Tibial nerve (tissue), 4 donors: ENCODE results near the gene HADHB. TPM values are rescaled to one million over a fixed set of nuclear protein-coding genes. Genes with fewer than 3 reads are reported as not detected.

Source experiments
- DNase-seq, 2 donors: peaks; one replicate each; pipeline ENCODE4 v3.0.0-alpha.2; 2019; ENCODE audit warnings: low spot score in 2 of 2
- H3K27ac ChIP-seq, 4 donors: fragments of 200-600 bp; sonication (generic) in 3 of 4; one replicate each; pipeline ENCODE4 v1.5.1; 2017 to 2019; ENCODE audit warnings: mild to moderate bottlenecking in 1 of 4
- H3K27me3 ChIP-seq, 2 donors: fragments of 200-600 bp; sonication (generic) in 1 of 2; one replicate each; pipeline versions ENCODE4 v1.5.1 to v1.6.0; 2017 to 2019
- H3K36me3 ChIP-seq, 3 donors: fragments of 200-600 bp; sonication (generic); one replicate each; pipeline ENCODE4 v1.5.1; 2018 to 2019
- H3K4me1 ChIP-seq, 4 donors: fragments of 200-600 bp; sonication (generic) in 3 of 4; one replicate each; pipeline ENCODE4 v1.5.1; 2017 to 2019
- H3K4me3 ChIP-seq, 4 donors: fragments of 200-600 bp; sonication (generic) in 3 of 4; one replicate each; pipeline ENCODE4 v1.5.1; 2017 to 2019; ENCODE audit warnings: mild to moderate bottlenecking in 1 of 4, moderate library complexity in 1 of 4
- H3K9me3 ChIP-seq, 4 donors: fragments of 200-600 bp; sonication (generic) in 3 of 4; one replicate each; pipeline ENCODE4 v1.5.1; 2017 to 2019
- CTCF ChIP-seq, 5 experiments: fragments of 200-600 bp in 3 of 5; fragments of 450-650 bp in 2 of 5; sonication (generic) in 3 of 5; IDR thresholded peaks; one replicate each; pipeline ENCODE4 v1.5.1; 2016 to 2019; ENCODE audit warnings: antibody characterized with exemption in 5 of 5, mild to moderate bottlenecking in 3 of 5, moderate library complexity in 2 of 5
- EP300 ChIP-seq, 2 donors: sonication (generic); formaldehyde crosslinking; IDR thresholded peaks; one replicate each; pipeline ENCODE4 v1.6.1; 2017; ENCODE audit warnings: antibody characterized with exemption in 2 of 2, mild to moderate bottlenecking in 1 of 2
- POLR2A ChIP-seq, 2 donors: fragments of 450-650 bp; IDR thresholded peaks; one replicate each; pipeline ENCODE4 v1.6.1; 2017; ENCODE audit warnings: antibody characterized with exemption in 2 of 2, mild to moderate bottlenecking in 2 of 2, moderate library complexity in 2 of 2
- WGBS, 2 donors: methylation state at CpG; one replicate each; pipeline ENCODE4 v1.1.5; 2018; 5-methylcytosine and 5-hydroxymethylcytosine counted together
- total RNA-seq, 4 donors: library from RNA; depleted of rRNA; stranded (reverse); fragments of >200 nt; gene quantifications; one replicate each; pipeline ENCODE4 v1.1.0, GENCODE V29; 2016

HADHB gene
- total RNA-seq, 4 donors from 2014 or later: 68.1 to 121 (median 110) TPM

GRCh38 chr2:26243470-26244308 is 1.1 kb upstream of the HADHB start:
- H3K4me1 ChIP-seq: peaks cover 0 to 79% (median 40%) of the 10 kb centered on the region in 4 donors
- H3K36me3 ChIP-seq: no peaks in the 10 kb centered on the region

GRCh38 chr2:26245231-26245732 is 543 bp downstream of the HADHB start:
- WGBS, 2 donors: 0% methylated on average over 21 of the region's 21 CpGs
- Histone ChIP-seq H3K4me1 (peaks cover 0 to 63% (median 36%) of the 10 kb centered on the region in 4 donors), H3K27ac (peak overlapping the region; percentile 92 to 99 (median 95)), H3K4me3 (peak overlapping the region; percentile 88 to 97 (median 92)), H3K27me3 (no peaks in the 10 kb centered on the region), H3K9me3 (no peaks in the 10 kb centered on the region), H3K36me3 (no peaks in the 10 kb centered on the region)
- peak in 1 of 2 donors; percentile 25 for DNase-seq
- TF ChIP-seq CTCF (IDR thresholded peaks at IDR 0.05) (no peak), POLR2A (IDR thresholded peaks at IDR 0.05) (no peak), EP300 (IDR thresholded peaks at IDR 0.05) (no peak)

More at GRCh38 chr2:26243470-26244308, 1.1 kb upstream of the HADHB start:
- Histone ChIP-seq H3K9me3 (no peaks in the 10 kb centered on the region), H3K27me3 (no peaks in the 10 kb centered on the region), H3K4me3 (peak overlapping the region; percentile 88 to 97 (median 92)), H3K27ac (peak overlapping the region; percentile 92 to 99 (median 95))
- no peak for TF ChIP-seq EP300 (IDR thresholded peaks at IDR 0.05)
- WGBS, 2 donors: 0 to 2% methylated on average over 22 of the region's 22 CpGs
- DNase-seq: peak in 1 of 2 donors; percentile 23

- no peaks in the 10 kb centered on the region for H3K27me3 ChIP-seq
- H3K9me3 ChIP-seq: no peaks in the 10 kb centered on the region
- WGBS, 2 donors: 13 to 21% methylated on average over 3 of the region's 3 CpGs
- H3K36me3 ChIP-seq: no peaks in the 10 kb centered on the region
- H3K4me1 ChIP-seq: peaks cover 0 to 57% (median 33%) of the 10 kb centered on the region in 4 donors
- peak overlapping the region; percentile 88 to 97 (median 92) for H3K4me3 ChIP-seq
- TF ChIP-seq POLR2A (IDR thresholded peaks at IDR 0.05) (no peak), EP300 (IDR thresholded peaks at IDR 0.05) (no peak), CTCF (IDR thresholded peaks at IDR 0.05) (no peak)
- H3K27ac ChIP-seq: peak overlapping the region in 3 of 4 donors; percentile 92 to 99 (median 92)
- DNase-seq: no peak
These were observed 1.1 kb downstream of the HADHB start for GRCh38 chr2:26245810-26246209.

- H3K27me3 ChIP-seq: no peaks in the 10 kb centered on the region
- DNase-seq: no peak
- TF ChIP-seq EP300 (IDR thresholded peaks at IDR 0.05) (no peak), CTCF (IDR thresholded peaks at IDR 0.05) (no peak)
- H3K4me3 ChIP-seq: no peak overlapping the region
- H3K9me3 ChIP-seq: no peaks in the 10 kb centered on the region
- 81 to 88% methylated on average over 9 of the region's 9 CpGs for WGBS, 2 donors
- peaks cover 0 to 49% (median 29%) of the 10 kb centered on the region in 4 donors for H3K4me1 ChIP-seq
- no peak overlapping the region for H3K27ac ChIP-seq
- no peaks in the 10 kb centered on the region for H3K36me3 ChIP-seq
These were observed 2.1 kb downstream of the HADHB start for GRCh38 chr2:26246818-26247217.

- H3K4me1 ChIP-seq: peaks cover 0 to 40% (median 19%) of the 10 kb centered on the region in 4 donors
- no peak for DNase-seq
- no peak overlapping the region for H3K27ac ChIP-seq
- H3K36me3 ChIP-seq: no peaks in the 10 kb centered on the region
- no peak overlapping the region for H3K4me3 ChIP-seq
- no peaks in the 10 kb centered on the region for H3K27me3 ChIP-seq
- TF ChIP-seq CTCF (IDR thresholded peaks at IDR 0.05): no peak
- TF ChIP-seq EP300 (IDR thresholded peaks at IDR 0.05): no peak
- no peak for TF ChIP-seq POLR2A (IDR thresholded peaks at IDR 0.05)
- WGBS, 2 donors: 85 to 89% methylated on average over 2 of the region's 2 CpGs
- no peaks in the 10 kb centered on the region for H3K9me3 ChIP-seq
These were observed 4.9 kb downstream of the HADHB start for GRCh38 chr2:26249625-26250024.
